A549 (cell line): Measurements from ENCODE around the gene SUPT20H. TPM values are rescaled to one million over a fixed set of nuclear protein-coding genes. Genes with fewer than 3 reads are reported as not detected.
"Not testable (repeated sequence)": the region's sequence is repeated elsewhere in the genome, so short reads cannot be mapped to it uniquely, and the experiment has no call there.

Experiments
- ATAC-seq, 2 experiments: fragments of 200-7000 bp in 1 of 2; fragments of >200 bp in 1 of 2; cut with Nextera tagmentation in 1 of 2; cut with Tn5 transposase in 1 of 2; 3 replicates each; pipeline versions ENCODE4 v1.8.0 to v1.9.1; 2018 to 2020; ENCODE audit warnings: mild to moderate bottlenecking in 1 of 2, moderate library complexity in 1 of 2
- CTCF ChIA-PET: fragments of 300-600 bp; sonication (Branson Sonifier 250); formaldehyde crosslinking; extraction: SDS; loops from one replicate; lab custom pipeline; 2021; ENCODE audit warnings: antibody characterized with exemption, inconsistent platforms; lab: Yijun Ruan, JAX
- POLR2A ChIA-PET: fragments of 350-600 bp; formaldehyde crosslinking; extraction: SDS; loops from one replicate; lab custom pipeline; 2021; ENCODE audit warnings: antibody characterized with exemption, inconsistent platforms; lab: Yijun Ruan, JAX
- DNase-seq, 2 experiments: peaks; one replicate each; pipeline versions ENCODE4 v3.0.0 to v3.0.0-alpha.2; 2011 to 2016; ENCODE audit warnings: low read depth in 1 of 2, low spot score in 1 of 2
- FAIRE-seq: peaks from 2 replicates; lab custom pipeline; 2011; peaks lifted over from hg19 to GRCh38; lab: Jason Lieb, UNC
- H3K27ac ChIP-seq, 2 experiments: fragments of >200 bp; sonication (Bioruptor Twin); formaldehyde crosslinking; 3 replicates each; pipeline ENCODE4 v1.5.1; 2016 to 2017
- H3K4me1 ChIP-seq: fragments of >200 bp; sonication (Bioruptor Twin); formaldehyde crosslinking; 3 replicates; pipeline ENCODE4 v1.6.1; 2016
- H3K4me2 ChIP-seq: fragments of >200 bp; sonication (Bioruptor Twin); formaldehyde crosslinking; 3 replicates; pipeline ENCODE4 v1.6.1; 2016
- H3K4me3 ChIP-seq: fragments of >200 bp; sonication (Bioruptor Twin); formaldehyde crosslinking; 3 replicates; pipeline ENCODE4 v1.5.1; 2016
- H3K9me3 ChIP-seq: fragments of >200 bp; sonication (Bioruptor Twin); formaldehyde crosslinking; 3 replicates; pipeline ENCODE4 v1.6.1; 2016
- BCL3 ChIP-seq: fragments of >200 bp; sonication (Bioruptor Twin); formaldehyde crosslinking; IDR thresholded peaks from 3 replicates; pipeline ENCODE4 v1.6.1; 2016
- CBX2 ChIP-seq: fragments of 200-600 bp; sonication (generic); IDR thresholded peaks from 2 replicates; pipeline ENCODE4 v1.6.1; 2016; ENCODE audit warnings: low read depth, mild to moderate bottlenecking, borderline replicate concordance
- CHD2 ChIP-seq: fragments of 150-350 bp; IDR thresholded peaks from 2 replicates; pipeline ENCODE4 v1.6.1; 2014; ENCODE audit warnings: low read length; ENCODE audit not compliant: partially characterized antibody
- CTCF ChIP-seq: fragments of >200 bp; sonication (Bioruptor Twin); formaldehyde crosslinking; IDR thresholded peaks from 3 replicates; pipeline ENCODE4 v1.5.1; 2016
- EP300 ChIP-seq, 2 experiments: fragments of >200 bp; sonication (Bioruptor Twin); formaldehyde crosslinking; IDR thresholded peaks; 2 replicates in 1 of 2; 3 replicates in 1 of 2; pipeline ENCODE4 v1.6.1; 2016 to 2017
- ESRRA ChIP-seq: fragments of 150-350 bp; IDR thresholded peaks from 2 replicates; pipeline ENCODE4 v1.6.1; 2014; ENCODE audit warnings: mild to moderate bottlenecking, low read length, borderline replicate concordance
- HDAC2 ChIP-seq: fragments of 200-600 bp; sonication (generic); IDR thresholded peaks from 2 replicates; pipeline ENCODE4 v1.6.1; 2016
- HES2 ChIP-seq: fragments of >200 bp; sonication (Bioruptor Twin); formaldehyde crosslinking; IDR thresholded peaks from 2 replicates; pipeline ENCODE4 v1.6.1; 2016
- HOXA7 ChIP-seq: fragments of 250-450 bp; sonication (Bioruptor Pico); IDR thresholded peaks from 2 replicates; pipeline ENCODE4 v1.5.0; 2020; ENCODE audit warnings: mild to moderate bottlenecking, moderate library complexity
- JUN ChIP-seq, 2 experiments: fragments of >200 bp; sonication (Bioruptor Twin); formaldehyde crosslinking; IDR thresholded peaks; 2 replicates in 1 of 2; 3 replicates in 1 of 2; pipeline ENCODE4 v1.6.1; 2016 to 2017
- MAX ChIP-seq: IDR thresholded peaks from 2 replicates; pipeline ENCODE4 v1.6.1; 2012
- NPAS2 ChIP-seq: fragments of 250-450 bp; sonication (Bioruptor Pico); IDR thresholded peaks from 2 replicates; pipeline ENCODE4 v1.8.0; 2022; ENCODE audit warnings: mild to moderate bottlenecking, moderate library complexity, borderline replicate concordance
- POLR2A ChIP-seq: IDR thresholded peaks from 2 replicates; pipeline ENCODE4 v1.6.1; 2012; ENCODE audit warnings: mild to moderate bottlenecking, low read length
- POLR2AphosphoS2 ChIP-seq: conservative IDR thresholded peaks from 2 replicates; pipeline ENCODE4 v1.6.1; 2012; ENCODE audit warnings: low read length, improper control_type of control experiment, inconsistent platforms
- RARB ChIP-seq: fragments of 250-450 bp; sonication (Bioruptor Pico); IDR thresholded peaks from 2 replicates; pipeline ENCODE4 v1.8.0; 2021; ENCODE audit warnings: mild to moderate bottlenecking, moderate library complexity
- RFX5 ChIP-seq: fragments of 450-650 bp; IDR thresholded peaks from 2 replicates; pipeline ENCODE4 v1.7.1; 2014; ENCODE audit warnings: antibody characterized with exemption, mild to moderate bottlenecking, moderate library complexity
- USF2 ChIP-seq: fragments of 450-650 bp; IDR thresholded peaks from 2 replicates; pipeline ENCODE4 v1.6.1; 2014; ENCODE audit warnings: antibody characterized with exemption
- ZFP36 ChIP-seq: fragments of 450-650 bp; IDR thresholded peaks from 2 replicates; pipeline ENCODE4 v1.6.1; 2014; ENCODE audit warnings: borderline replicate concordance; ENCODE audit not compliant: partially characterized antibody
- ZNF302 ChIP-seq: fragments of 250-450 bp; sonication (Bioruptor Pico); IDR thresholded peaks from 2 replicates; pipeline ENCODE4 v1.9.0; 2021; ENCODE audit warnings: inconsistent platforms, mild to moderate bottlenecking, moderate library complexity
- ZSCAN20 ChIP-seq: fragments of 250-450 bp; sonication (Bioruptor Pico); IDR thresholded peaks from 2 replicates; pipeline ENCODE4 v1.8.0; 2022; ENCODE audit warnings: mild to moderate bottlenecking, moderate library complexity
- WGBS: methylation state at CpG from one replicate; pipeline ENCODE4 v1.1.6; 2017; ENCODE audit errors: missing lambda C conversion rate; 5-methylcytosine and 5-hydroxymethylcytosine counted together
- polyA plus RNA-seq, 4 experiments: library from polyadenylated mRNA; depleted of rRNA in 3 of 4; stranded (reverse); fragments of >200 nt; fragmentation: RNase III in 1 of 4; extraction: RNeasy Plus Mini Kit Qiagen cat#74134 plus additional on column Dnase treatment in 1 of 4; gene quantifications; 2 replicates in 3 of 4; 3 replicates in 1 of 4; pipeline ENCODE4 v1.2.3, GENCODE V29; 2011 to 2017

Gene SUPT20H
- polyA plus RNA-seq, 2 of the 4 experiments (the other 2 are of a cell fraction), result 26.2 to 50.9 TPM

GRCh38 chr13:37065890-37066526 is 6.5 kb upstream of the SUPT20H start:
- Histone ChIP-seq H3K4me3 (no peak overlapping the region), H3K9me3 (no peaks in the 10 kb centered on the region), H3K4me2 (no peak overlapping the region), H3K27ac (no peak overlapping the region), H3K4me1 (no peaks in the 10 kb centered on the region)
- no peak for DNase-seq
- no peak for ATAC-seq
- CTCF ChIA-PET, result interaction anchor here (0.7 to 1.3 kb wide), 2 partner anchors 8 to 208 kb away, joined by 3 to 4 read pairs; no protein-coding TSS in a partner anchor
- WGBS, result 56% methylated on average over 6 of the region's 6 CpGs
- TF ChIP-seq POLR2A (no peak), ESRRA (no peak), HOXA7 (CRISPR knock-in tag) (no peak), ZNF302 (no peak), CBX2 (no peak), RARB (CRISPR knock-in tag) (no peak), JUN (IDR thresholded peaks at IDR 0.05) (no peak), MAX (no peak)
- POLR2A ChIA-PET, result no interaction called here
- no peak for FAIRE-seq

GRCh38 chr13:37059848-37060192 is 332 bp upstream of the SUPT20H start:
- ChIA-PET POLR2A (no interaction called here), CTCF (interaction anchor here (1.3 kb wide), 1 partner anchor 11 kb away, joined by 3 read pairs; no protein-coding TSS in a partner anchor)
- TF ChIP-seq EP300 (IDR thresholded peaks at IDR 0.05) (no peak), BCL3 (0 out of 3 replicates have a peak, but pooled peaks have one; percentile 32)
- DNase-seq, result no peak
- ATAC-seq, result peak; percentile 28 to 41; a peak in 5 of 6 replicates
- Histone ChIP-seq H3K27ac (peak overlapping the region; percentile 91 to 98; a peak in 5 of 6 replicates), H3K4me1 (peaks cover 7% of the 10 kb centered on the region; the same call in 2 of the 3 replicates), H3K4me2 (peak overlapping the region; percentile 77), H3K9me3 (no peaks in the 10 kb centered on the region), H3K4me3 (peak overlapping the region; percentile 86)
- FAIRE-seq, result no peak
- WGBS, result 30% methylated on average over 10 of the region's 10 CpGs

GRCh38 chr13:37056228-37056627 is 3.3 kb downstream of the SUPT20H start:
- CTCF ChIA-PET, H3K9me3 ChIP-seq, H3K4me2 ChIP-seq, FAIRE-seq, H3K4me3 ChIP-seq, H3K4me1 ChIP-seq, ATAC-seq, POLR2A ChIA-PET, H3K27ac ChIP-seq, DNase-seq: not testable (repeated sequence)
- WGBS, result 90% methylated on average over 2 of the region's 2 CpGs

GRCh38 chr13:37053111-37053510 is 6.4 kb downstream of the SUPT20H start:
- POLR2A ChIA-PET, FAIRE-seq, H3K4me2 ChIP-seq, H3K4me3 ChIP-seq, H3K4me1 ChIP-seq, DNase-seq, ATAC-seq, CTCF ChIA-PET, H3K27ac ChIP-seq, H3K9me3 ChIP-seq: not testable (repeated sequence)
- 97% methylated on average over 3 of the region's 3 CpGs for WGBS

GRCh38 chr13:37049810-37050209 is 9.7 kb downstream of the SUPT20H start:
- TF ChIP-seq POLR2AphosphoS2 (no peak), CHD2 (no peak), POLR2A (no peak), CTCF (no peak), RFX5 (no peak), NPAS2 (no peak), HDAC2 (no peak), HES2 (no peak), ZFP36 (no peak), ESRRA (no peak), HOXA7 (CRISPR knock-in tag) (no peak), ZSCAN20 (CRISPR knock-in tag) (no peak), USF2 (no peak)
- 50% methylated on average over 1 of the region's 1 CpG for WGBS

More at GRCh38 chr13:37049810-37050209, 9.7 kb downstream of the SUPT20H start:
- ATAC-seq, result no peak
- no peaks in the 10 kb centered on the region for H3K4me1 ChIP-seq
- no peak overlapping the region for H3K4me3 ChIP-seq
- DNase-seq, result no peak
- no peak overlapping the region for H3K4me2 ChIP-seq
- no peaks in the 10 kb centered on the region for H3K9me3 ChIP-seq
- ChIA-PET CTCF (no interaction called here), POLR2A (no interaction called here)
- no peak for FAIRE-seq
- no peak overlapping the region for H3K27ac ChIP-seq
